SW 1271 (cell line): ENCODE results near the gene ARPC2.

Experiments used
- DNase-seq, 2 experiments: peaks; one replicate each; lab custom pipeline; 2025; lab: John Stamatoyannopoulos, UW

The ARPC2 gene

GRCh38 chr2:218290316-218291261 is 73.6 kb downstream of the ARPC2 start:
- DNase-seq, result no peak

- no peak for DNase-seq
Observed at GRCh38 chr2:218291318-218292047, 74.5 kb downstream of the ARPC2 start.

GRCh38 chr2:218292048-218293014 is 75.3 kb downstream of the ARPC2 start, which contains the start of gene TMBIM1:
Gene TMBIM1, minus strand, starts transcription at chr2:218292503. Its CDS starts 10,362 bp downstream, at chr2:218282141.
- DNase-seq, result peak in 1 of 2 experiments; percentile 60

- DNase-seq, result no peak
Observed at GRCh38 chr2:218293715-218294429, 76.9 kb downstream of the ARPC2 start.

GRCh38 chr2:218294430-218295022 is 77.5 kb downstream of the ARPC2 start:
- DNase-seq, result no peak

- DNase-seq, result no peak
Observed at GRCh38 chr2:218295029-218295428, 78.0 kb downstream of the ARPC2 start.

- no peak for DNase-seq
Observed at GRCh38 chr2:218296200-218296599, 79.2 kb downstream of the ARPC2 start.

GRCh38 chr2:218296847-218297246 is 79.9 kb downstream of the ARPC2 start:
- no peak for DNase-seq

- no peak for DNase-seq
Observed at GRCh38 chr2:218298314-218298875, 81.4 kb downstream of the ARPC2 start.

- DNase-seq, result no peak
Observed at GRCh38 chr2:218300141-218300540, 83.2 kb downstream of the ARPC2 start.

GRCh38 chr2:218301176-218301819 is 84.3 kb downstream of the ARPC2 start:
- peak; percentile 50 to 81 for DNase-seq
